ENCODE measurements around the gene ARHGAP11A.
"Not testable (repeated sequence)": the region's sequence is repeated elsewhere in the genome, so short reads cannot be mapped to it uniquely, and the experiment has no call there.

DNA sequence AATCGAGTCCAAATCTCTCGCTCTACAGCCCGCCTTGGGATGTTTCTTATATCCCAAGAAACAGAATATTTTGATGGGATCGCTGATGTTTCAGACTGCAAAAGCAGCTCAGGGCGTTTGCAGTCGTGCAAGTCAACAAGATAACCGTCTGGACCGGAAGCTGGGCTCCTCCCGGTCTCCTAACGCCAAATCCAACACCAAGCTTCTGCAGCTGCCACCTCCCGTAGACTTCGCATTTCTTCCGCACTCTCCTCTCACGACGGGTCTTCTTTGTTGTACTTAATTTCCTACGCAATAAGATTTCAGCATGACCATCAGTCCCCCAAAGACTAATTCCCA, 623 bp upstream of the ARHGAP11A start:
- not testable (repeated sequence) for TF ChIP-seq CTCF (IDR thresholded peaks at IDR 0.05; ENCODE audit: low read length); EZH2 (IDR thresholded peaks at IDR 0.05; ENCODE audit: borderline replicate concordance, low read length)
